Adrenal gland (tissue), 12 donors: ENCODE results near the gene PYGB. TPM values are rescaled to one million over a fixed set of nuclear protein-coding genes. Genes with fewer than 3 reads are reported as not detected.

Source experiments
- DNase-seq, 7 donors: peaks; one replicate each; pipeline ENCODE4 v3.0.0-alpha.2; 2019 to 2020
- H3K27ac ChIP-seq, 5 donors: fragments of 200-600 bp; sonication (generic) in 4 of 5; 1 replicate in 3 of 5; 2 replicates in 2 of 5; pipeline versions ENCODE4 v1.5.1 to v1.8.0; 2016 to 2020; ENCODE audit warnings: mild to moderate bottlenecking in 1 of 5
- H3K27me3 ChIP-seq: fragments of 200-600 bp; 2 replicates; pipeline ENCODE4 v1.8.0; 2021
- H3K36me3 ChIP-seq, 2 donors: fragments of 200-600 bp; replicated peaks in 1 of 2; 1 replicate in 1 of 2; 2 replicates in 1 of 2; pipeline versions ENCODE4 v1.5.1 to v1.8.0; 2018 to 2022
- H3K4me1 ChIP-seq, 2 donors: fragments of 200-600 bp; replicated peaks in 1 of 2; 1 replicate in 1 of 2; 2 replicates in 1 of 2; pipeline versions ENCODE4 v1.5.1 to v1.8.0; 2018 to 2021
- H3K4me3 ChIP-seq, 4 donors: fragments of 200-600 bp; sonication (generic) in 3 of 4; one replicate each; pipeline ENCODE4 v1.5.1; 2016 to 2018
- H3K9me3 ChIP-seq, 3 donors: fragments of 200-600 bp; sonication (generic) in 1 of 3; replicated peaks in 1 of 3; 1 replicate in 2 of 3; 2 replicates in 1 of 3; pipeline versions ENCODE4 v1.5.1 to v1.8.0; 2016 to 2021
- CTCF ChIP-seq, 6 experiments: fragments of 450-650 bp in 4 of 6; fragments of 200-600 bp in 2 of 6; sonication (generic) in 1 of 6; IDR thresholded peaks; 1 replicate in 5 of 6; 2 replicates in 1 of 6; pipeline versions ENCODE4 v1.5.1 to v1.8.0; 2016 to 2021; ENCODE audit warnings: antibody characterized with exemption in 6 of 6, mild to moderate bottlenecking in 2 of 6, moderate library complexity in 1 of 6
- POLR2A ChIP-seq, 2 donors: fragments of 450-650 bp; IDR thresholded peaks; one replicate each; pipeline ENCODE4 v1.6.1; 2017; ENCODE audit warnings: antibody characterized with exemption in 2 of 2, mild to moderate bottlenecking in 2 of 2, moderate library complexity in 1 of 2
- WGBS, 4 donors: extraction: QIAGEN DNeasy Blood & Tissue Kit in 2 of 4; methylation state at CpG; one replicate each; pipeline versions ENCODE4 v1.1.5 to v1.1.7; 2013 to 2017; 5-methylcytosine and 5-hydroxymethylcytosine counted together
- intact Hi-C, 2 donors: fragments of 100-400 bp; cut with DNase I; formaldehyde crosslinking; loops; one replicate each; pipeline versions ENCODE4 v1.14.1 to v1.15.0; 2022 to 2023
- polyA plus RNA-seq, 3 donors: library from polyadenylated mRNA; stranded (reverse); fragments of 200-250 nt in 2 of 3; fragments of 350-450 nt in 1 of 3; fragmentation: Illumina TruSeq in 1 of 3; extraction: RNeasy Lipid Tissue Mini Kit (QIAGEN cat#74804) in 1 of 3; gene quantifications; one replicate each; pipeline ENCODE4 v1.2.3, GENCODE V29; 2013 to 2014
- total RNA-seq, 9 donors: library from RNA; depleted of rRNA in 4 of 9; stranded (reverse); fragments of >200 nt in 4 of 9; fragments of 120-200 nt in 1 of 9; fragmentation: NEBNext Ultra II Directional in 1 of 9; extraction: Animal tissue kit (Norgen Biotek cat#: 25700) in 1 of 9; gene quantifications; one replicate each; pipeline versions ENCODE4 v1.1.0 to v1.2.4, GENCODE V29; 2013 to 2023
- donor health status: healthy with polysubstance abuse.
- donor health status: Bipolar disorder and iron deficiency.
- donor health status: DM: yes; HTN: yes; CAD: no.
- donor health status: DM: no; HTN: no; CAD: no.
- donor health status: DM: no; HTN: no; CAD: no.
- donor health status: DM: yes; HTN: yes; CAD: no.

PYGB gene
- total and polyA plus RNA-seq, 12 donors: 15.7 to 118 (median 71.4) TPM

DNA sequence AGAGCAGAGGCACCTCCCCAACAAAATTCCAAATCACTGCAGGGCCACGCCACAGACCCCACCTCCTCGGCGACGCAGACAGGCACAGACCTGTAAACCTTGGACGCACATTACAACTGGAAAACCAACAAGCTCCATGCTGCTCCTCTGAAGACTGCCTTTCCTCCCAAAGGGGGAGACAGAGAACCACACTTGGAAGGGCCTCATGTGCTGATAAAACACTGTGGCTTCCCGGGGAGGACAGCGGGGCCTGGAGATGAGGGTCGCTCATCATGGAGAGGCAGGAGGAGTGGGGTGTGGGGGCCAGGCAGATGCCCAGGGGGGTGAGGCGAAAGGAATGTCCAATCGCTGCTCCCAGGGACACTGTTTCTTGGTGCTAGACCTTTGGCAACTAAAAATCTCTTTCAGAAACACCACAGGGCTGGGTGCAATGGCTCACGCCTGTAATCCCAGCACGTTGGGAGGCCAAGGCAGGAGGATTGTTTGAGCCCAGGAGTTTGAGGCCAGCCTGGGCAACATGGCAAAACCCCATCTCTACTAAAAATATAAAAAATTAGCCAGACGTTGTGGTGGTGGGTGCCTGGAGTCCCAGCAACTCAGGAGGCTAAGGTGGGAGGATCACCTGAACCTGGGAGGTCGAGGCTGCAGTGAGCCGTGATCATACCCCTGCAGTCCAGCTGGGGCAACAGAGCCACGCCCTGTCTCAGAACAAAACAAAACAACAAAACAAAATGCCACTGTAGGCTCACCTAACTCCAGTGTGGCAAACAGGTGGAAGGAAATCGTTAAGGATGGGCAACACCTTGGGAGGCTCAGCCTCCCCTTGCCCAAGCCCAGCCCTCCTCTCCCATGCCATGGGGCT is 88.9 kb downstream of the PYGB start:
- Histone ChIP-seq H3K4me1 (no peaks in the 10 kb centered on the region), H3K9me3 (no peaks in the 10 kb centered on the region), H3K36me3 (no peaks in the 10 kb centered on the region), H3K27me3 (no peaks in the 10 kb centered on the region), H3K4me3 (no peak overlapping the region), H3K27ac (no peak overlapping the region)
- intact Hi-C loops: no loop called here
- TF ChIP-seq CTCF (IDR thresholded peaks at IDR 0.05) (peak in 3 of 6 experiments; percentile 19 to 37 (median 21)), POLR2A (IDR thresholded peaks at IDR 0.05) (no peak)
- DNase-seq: peak in 1 of 7 donors; percentile 39
- WGBS, 4 donors: 81 to 90% (median 86%) methylated on average over 17 of the region's 17 CpGs

DNA sequence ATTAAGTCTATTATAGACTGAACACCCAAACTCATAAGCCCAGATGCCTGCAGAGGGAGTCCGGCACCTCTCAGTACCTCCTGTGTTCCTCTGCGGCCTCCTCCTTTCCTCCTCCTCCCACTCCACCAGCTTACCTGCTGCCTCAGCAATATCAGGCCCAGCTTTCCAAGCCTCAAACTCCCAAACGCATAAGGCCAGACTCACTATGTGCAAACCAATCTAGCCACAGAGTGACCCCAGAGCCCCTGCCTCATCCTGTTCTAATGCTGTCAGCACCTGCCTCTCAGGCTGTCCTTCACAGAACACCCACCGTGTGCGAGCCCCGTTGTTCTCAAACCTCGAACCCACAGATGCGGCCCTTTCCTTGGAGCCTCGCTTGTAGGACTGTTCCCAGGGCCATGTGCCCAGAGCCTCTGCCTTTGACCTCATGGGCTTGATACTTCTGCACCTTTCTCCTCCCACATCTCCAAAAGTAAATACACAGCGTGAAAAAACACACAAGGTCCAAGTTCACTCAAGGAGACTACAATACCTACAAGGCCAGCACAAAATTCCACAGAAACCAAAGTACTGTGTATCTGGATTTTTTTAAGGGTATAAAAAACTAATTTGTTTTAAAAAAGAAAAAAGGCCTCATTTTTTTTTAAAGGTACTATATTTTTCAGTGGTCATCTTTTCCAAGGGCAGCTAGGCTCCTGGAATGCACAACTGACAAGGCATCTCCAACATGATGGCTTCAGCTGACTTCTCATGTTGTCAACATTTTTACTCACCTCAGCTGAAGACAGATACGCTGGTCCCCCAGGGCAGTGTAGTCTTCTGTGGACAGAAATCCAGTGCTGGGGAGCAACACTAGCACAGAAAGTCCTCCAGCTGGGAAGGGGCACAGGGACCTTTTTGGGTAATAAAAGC is 90.5 kb downstream of the PYGB start:
- intact Hi-C loops: no loop called here
- H3K27me3 ChIP-seq: no peaks in the 10 kb centered on the region
- DNase-seq: no peak
- 86 to 89% (median 88%) methylated on average over 11 of the region's 11 CpGs for WGBS, 4 donors
- TF ChIP-seq CTCF (IDR thresholded peaks at IDR 0.05) (no peak), POLR2A (IDR thresholded peaks at IDR 0.05) (no peak)
- H3K9me3 ChIP-seq: no peaks in the 10 kb centered on the region
- H3K4me1 ChIP-seq: no peaks in the 10 kb centered on the region
- H3K27ac ChIP-seq: no peak overlapping the region
- no peaks in the 10 kb centered on the region for H3K36me3 ChIP-seq
- H3K4me3 ChIP-seq: no peak overlapping the region

- peaks cover 0 to 5% of the 10 kb centered on the region in 2 donors for H3K4me1 ChIP-seq
- no peaks in the 10 kb centered on the region for H3K36me3 ChIP-seq
- intact Hi-C loops: no loop called here
- no peak overlapping the region for H3K27ac ChIP-seq
- DNase-seq: no peak
- TF ChIP-seq CTCF (IDR thresholded peaks at IDR 0.05) (no peak), POLR2A (IDR thresholded peaks at IDR 0.05) (no peak)
- WGBS, 4 donors: 87 to 89% (median 89%) methylated on average over 12 of the region's 12 CpGs
- H3K9me3 ChIP-seq: no peaks in the 10 kb centered on the region
- no peaks in the 10 kb centered on the region for H3K27me3 ChIP-seq
- H3K4me3 ChIP-seq: no peak overlapping the region
Observed at GRCh38 chr20:25339608-25340007, 91.7 kb downstream of the PYGB start.

- TF ChIP-seq CTCF (IDR thresholded peaks at IDR 0.05) (no peak), POLR2A (IDR thresholded peaks at IDR 0.05) (no peak)
- 68 to 95% (median 83%) methylated on average over 1 of the region's 1 CpG for WGBS, 4 donors
- intact Hi-C loops: no loop called here
- no peaks in the 10 kb centered on the region for H3K27me3 ChIP-seq
- peaks cover 0 to 5% of the 10 kb centered on the region in 2 donors for H3K4me1 ChIP-seq
- no peak overlapping the region for H3K27ac ChIP-seq
- no peaks in the 10 kb centered on the region for H3K9me3 ChIP-seq
- no peak for DNase-seq
- H3K36me3 ChIP-seq: no peaks in the 10 kb centered on the region
- H3K4me3 ChIP-seq: no peak overlapping the region
Observed at GRCh38 chr20:25340380-25340779, 92.5 kb downstream of the PYGB start.
